Right lobe of liver (tissue), 6 donors: ENCODE data around the gene RBP2. TPM values are rescaled to one million over a fixed set of nuclear protein-coding genes. Genes with fewer than 3 reads are reported as not detected.

ENCODE experiments used
- ATAC-seq, 4 donors: fragments of 200-7000 bp; cut with Tn5 transposase; one replicate each; pipeline ENCODE4 v1.9.1; 2020; ENCODE audit warnings: mild to moderate bottlenecking in 4 of 4, moderate library complexity in 4 of 4
- DNase-seq, 3 donors: peaks; one replicate each; pipeline ENCODE4 v3.0.0-alpha.2; 2020
- H3K27ac ChIP-seq, 3 donors: fragments of 200-600 bp; one replicate each; pipeline ENCODE4 v1.8.0; 2022
- H3K27me3 ChIP-seq, 2 donors: fragments of 200-600 bp; one replicate each; pipeline ENCODE4 v1.8.0; 2022
- H3K36me3 ChIP-seq, 4 donors: fragments of 200-600 bp; sonication (generic) in 1 of 4; one replicate each; pipeline versions ENCODE4 v1.5.1 to v1.8.0; 2017 to 2022; ENCODE audit warnings: control low read depth in 1 of 4
- H3K4me1 ChIP-seq, 4 donors: fragments of 200-600 bp; sonication (generic) in 1 of 4; one replicate each; pipeline versions ENCODE4 v1.5.1 to v1.8.0; 2017 to 2022; ENCODE audit warnings: control low read depth in 1 of 4
- H3K4me3 ChIP-seq, 3 donors: fragments of 200-600 bp; one replicate each; pipeline ENCODE4 v1.8.0; 2022
- H3K9me3 ChIP-seq, 4 donors: fragments of 200-600 bp; sonication (generic) in 1 of 4; one replicate each; pipeline versions ENCODE4 v1.5.1 to v1.8.0; 2017 to 2022; ENCODE audit warnings: control low read depth in 1 of 4
- CTCF ChIP-seq, 4 donors: fragments of 200-600 bp in 3 of 4; fragments of 450-650 bp in 1 of 4; IDR thresholded peaks; one replicate each; pipeline versions ENCODE4 v1.5.1 to v1.8.0; 2016 to 2022; ENCODE audit warnings: antibody characterized with exemption in 4 of 4, mild to moderate bottlenecking in 2 of 4
- POLR2A ChIP-seq: fragments of 450-650 bp; IDR thresholded peaks from one replicate; pipeline ENCODE4 v1.6.1; 2017; ENCODE audit warnings: antibody characterized with exemption, mild to moderate bottlenecking
- WGBS: methylation state at CpG from one replicate; pipeline ENCODE4 v1.1.6; 2018; ENCODE audit warnings: low coverage, low lambda C conversion rate; ENCODE audit not compliant: insufficient coverage; ENCODE audit errors: missing lambda C conversion rate; 5-methylcytosine and 5-hydroxymethylcytosine counted together
- intact Hi-C, 2 donors: fragments of 100-400 bp; cut with DNase I; formaldehyde crosslinking; loops; one replicate each; pipeline versions ENCODE4 v1.11.2 to v1.14.1; 2022
- total RNA-seq, 6 experiments: library from RNA; depleted of rRNA in 2 of 6; stranded (reverse); fragments of >200 nt in 2 of 6; fragmentation: NEBNext Ultra II Directional in 3 of 6; extraction: Animal tissue kit (Norgen Biotek cat#: 25700) in 3 of 6; gene quantifications; one replicate each; pipeline versions ENCODE4 v1.1.0 to v1.2.4, GENCODE V29; 2016 to 2023
- donor health status: DM: no; HTN: yes; CAD: no.
- donor health status: DM: no; HTN: no; CAD: no.
- donor health status: DM: no; HTN: no; CAD: no.
- donor health status: DM: no; HTN: yes; CAD: no.
- donor health status: DM: no; HTN: yes; CAD: no.

RBP2 gene
- total RNA-seq, 6 experiments from 2014 or later, result not detected

GRCh38 chr3:139481116-139481515 lies 4.8 kb upstream of the RBP2 start:
- intact Hi-C loops, result no loop called here
- H3K27me3 ChIP-seq, result no peaks in the 10 kb centered on the region
- TF ChIP-seq POLR2A (no peak), CTCF (IDR thresholded peaks at IDR 0.05) (no peak)

DNA sequence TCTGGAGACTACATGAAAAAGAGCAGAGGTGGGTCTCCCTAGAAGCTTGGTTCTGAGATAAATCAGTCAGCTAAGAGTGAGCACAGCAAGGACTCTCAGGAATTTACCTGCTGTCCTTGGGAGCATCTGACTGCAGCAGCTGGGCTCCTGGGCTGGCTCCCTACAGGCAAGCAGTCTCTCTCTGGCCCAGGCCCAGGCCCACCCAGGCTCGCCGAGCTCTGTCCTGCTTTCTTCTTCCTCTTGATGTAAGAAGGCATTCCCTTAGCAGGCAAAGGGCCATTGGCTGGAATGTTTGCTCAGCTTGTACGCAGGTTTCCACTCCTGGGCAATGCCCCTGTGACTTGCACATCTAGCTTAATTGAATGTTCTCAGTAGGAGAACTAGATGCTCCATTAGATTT lies 4.3 kb upstream of the RBP2 start:
- WGBS, result no CpG with 5 or more reads among the region's 3 CpGs
- DNase-seq (no peak), ATAC-seq (peak in 2 of 4 donors; percentile 16 to 18)
- Histone ChIP-seq H3K27ac (no peak overlapping the region), H3K4me3 (no peak overlapping the region), H3K27me3 (no peaks in the 10 kb centered on the region), H3K36me3 (no peaks in the 10 kb centered on the region), H3K4me1 (no peaks in the 10 kb centered on the region), H3K9me3 (no peaks in the 10 kb centered on the region)
- intact Hi-C loops, result no loop called here
- TF ChIP-seq POLR2A (no peak), CTCF (IDR thresholded peaks at IDR 0.05) (no peak)

More at GRCh38 chr3:139481116-139481515, 4.8 kb upstream of the RBP2 start:
- DNase-seq (no peak), ATAC-seq (no peak)
- Histone ChIP-seq H3K4me1 (no peaks in the 10 kb centered on the region), H3K9me3 (no peaks in the 10 kb centered on the region), H3K27ac (no peak overlapping the region), H3K36me3 (no peaks in the 10 kb centered on the region), H3K4me3 (no peak overlapping the region)

DNA sequence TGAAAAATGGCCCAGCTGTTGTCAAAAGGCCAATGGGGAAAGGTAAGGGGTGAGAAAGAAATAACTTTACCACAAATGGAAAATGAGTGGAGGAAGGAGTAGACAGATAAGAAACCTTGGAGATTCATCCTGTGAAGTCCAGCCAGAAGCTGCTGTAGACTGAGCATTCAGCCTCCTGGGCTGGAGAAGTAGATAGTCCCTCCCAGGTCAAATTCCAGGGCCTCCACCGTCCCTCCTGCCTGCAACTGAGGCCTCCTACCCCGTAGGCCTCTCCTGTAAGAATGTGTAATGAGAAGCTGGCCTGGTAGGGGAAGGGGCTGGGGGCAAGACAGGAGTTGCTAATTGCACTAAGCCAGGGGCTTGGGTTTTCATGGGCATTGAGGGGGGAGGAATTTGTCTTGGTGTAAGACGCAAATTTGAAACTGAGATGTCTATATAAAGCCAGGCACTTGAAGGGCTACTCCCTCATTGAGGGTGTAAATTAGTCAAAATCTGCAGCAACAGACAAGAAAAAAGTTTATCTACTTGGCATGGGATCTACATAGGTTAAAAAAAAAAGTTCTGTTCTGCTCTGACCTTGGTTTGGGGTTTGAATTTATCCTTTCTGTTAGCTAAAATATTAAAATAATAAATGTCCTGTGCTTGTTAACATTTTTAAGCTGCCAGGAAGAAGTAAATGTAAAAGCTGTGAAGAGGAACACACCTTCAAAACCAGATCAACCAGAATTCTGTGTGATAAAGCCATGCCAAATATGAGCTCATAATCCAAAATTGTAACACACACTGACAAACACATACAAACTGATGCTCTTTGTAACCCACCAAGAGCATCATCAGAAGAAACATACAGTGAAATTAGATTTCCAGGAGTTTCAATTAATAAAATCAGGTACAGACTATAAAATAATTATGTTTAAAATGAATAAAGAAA lies 1.7 kb upstream of the RBP2 start:
- intact Hi-C loops, result no loop called here
- no peak overlapping the region for H3K4me3 ChIP-seq
- H3K27ac ChIP-seq, result no peak overlapping the region
- no peaks in the 10 kb centered on the region for H3K9me3 ChIP-seq
- no peak for ATAC-seq
- no peaks in the 10 kb centered on the region for H3K36me3 ChIP-seq
- WGBS, result 42% methylated on average over 2 of the region's 3 CpGs
- no peaks in the 10 kb centered on the region for H3K4me1 ChIP-seq
- DNase-seq, result no peak
- TF ChIP-seq POLR2A (no peak), CTCF (IDR thresholded peaks at IDR 0.05) (no peak)
- no peaks in the 10 kb centered on the region for H3K27me3 ChIP-seq

DNA sequence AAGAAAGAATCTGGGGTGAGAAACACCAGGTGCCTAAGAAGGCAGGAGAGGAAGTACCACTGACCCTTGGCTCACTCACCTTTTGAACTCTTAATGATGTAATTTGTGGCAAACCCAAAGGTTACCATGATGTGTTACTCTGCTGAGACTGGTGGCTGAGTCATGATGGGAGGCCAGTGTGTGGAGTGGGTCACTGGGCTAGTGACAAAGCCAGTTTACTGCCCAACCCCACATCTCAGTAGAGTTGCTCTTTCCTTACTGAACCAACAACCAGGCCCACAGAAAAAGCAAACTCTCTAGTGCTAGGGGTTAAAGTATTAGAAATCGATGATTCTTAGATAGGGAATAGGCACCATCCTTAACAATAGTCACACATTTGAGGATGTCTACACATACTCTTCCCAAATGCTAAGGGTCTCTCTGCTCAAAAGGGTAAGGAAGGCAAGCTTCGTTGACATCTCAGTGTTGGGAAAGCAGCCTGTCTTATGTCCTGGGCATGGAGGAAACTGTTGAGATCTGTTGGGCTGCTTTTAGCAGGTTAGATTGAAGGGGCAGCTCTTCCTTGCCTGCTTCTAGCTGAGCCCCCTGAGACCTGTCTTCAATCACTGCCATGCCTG lies 3.1 kb downstream of the RBP2 start:
- no peak overlapping the region for H3K4me3 ChIP-seq
- DNase-seq (peak in 1 of 3 donors; percentile 34), ATAC-seq (peak in 1 of 4 donors; percentile 91)
- H3K36me3 ChIP-seq, result no peaks in the 10 kb centered on the region
- WGBS, result 100% methylated on average over 1 of the region's 2 CpGs
- intact Hi-C loops, result no loop called here
- no peak overlapping the region for H3K27ac ChIP-seq
- H3K4me1 ChIP-seq, result no peaks in the 10 kb centered on the region
- no peaks in the 10 kb centered on the region for H3K9me3 ChIP-seq
- TF ChIP-seq POLR2A (no peak), CTCF (IDR thresholded peaks at IDR 0.05) (no peak)
- no peaks in the 10 kb centered on the region for H3K27me3 ChIP-seq
